Hematopoietic multipotent progenitor cell treated with erythropoietin and hydrocortisone succinate and interleukin-3 and kit ligand, for 4 days (in vitro differentiated cells): ENCODE data around the gene CCDC30.
"Not testable (repeated sequence)": the region's sequence is repeated elsewhere in the genome, so short reads cannot be mapped to it uniquely, and the experiment has no call there.

Experiments
- DNase-seq: peaks from one replicate; pipeline ENCODE4 v3.0.0-alpha.2; 2015

Gene CCDC30

DNA sequence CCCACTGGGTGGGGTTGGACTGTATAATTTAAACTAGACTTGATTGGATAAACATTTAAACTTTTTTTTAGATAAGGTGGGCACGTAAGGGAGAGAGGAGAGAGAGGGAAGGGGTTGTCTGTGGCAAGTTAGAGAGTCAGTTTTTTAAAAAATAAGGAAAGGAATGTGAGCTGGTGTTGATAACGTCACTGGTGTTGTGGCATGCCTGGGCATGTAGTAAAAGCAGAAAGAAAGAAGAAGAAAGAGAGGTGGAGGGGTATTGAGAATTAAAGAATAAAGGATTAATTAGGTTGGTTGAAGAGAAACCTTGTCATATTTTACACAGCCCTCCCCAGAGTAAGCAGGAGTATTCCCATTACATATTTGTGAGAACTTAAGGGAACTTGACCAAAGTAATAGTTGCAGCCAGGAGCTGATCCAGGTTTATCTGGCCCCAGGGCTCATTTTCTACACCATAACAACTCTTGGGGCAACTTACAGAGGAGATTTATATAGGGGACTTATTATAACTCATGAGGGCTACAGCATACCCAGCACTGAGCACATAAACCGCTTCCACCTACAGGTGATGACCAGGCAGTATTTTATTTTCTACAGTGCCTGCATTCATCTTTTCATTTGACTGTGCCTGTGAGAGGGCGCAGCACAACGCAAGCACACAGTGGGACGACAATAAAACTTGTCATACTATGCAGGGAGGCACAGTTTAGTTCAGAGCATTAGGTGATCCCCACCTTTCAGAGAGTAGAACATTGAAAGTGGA is 70.2 kb downstream of the CCDC30 start:
- no peak for DNase-seq

GRCh38 chr1:42541104-42541503 is 78.0 kb downstream of the CCDC30 start:
- no peak for DNase-seq

- peak; percentile 89 for DNase-seq
These were observed 88.1 kb downstream of the CCDC30 start for GRCh38 chr1:42551180-42551579.

GRCh38 chr1:42551590-42551989 is 88.5 kb downstream of the CCDC30 start:
- DNase-seq = no peak

DNA sequence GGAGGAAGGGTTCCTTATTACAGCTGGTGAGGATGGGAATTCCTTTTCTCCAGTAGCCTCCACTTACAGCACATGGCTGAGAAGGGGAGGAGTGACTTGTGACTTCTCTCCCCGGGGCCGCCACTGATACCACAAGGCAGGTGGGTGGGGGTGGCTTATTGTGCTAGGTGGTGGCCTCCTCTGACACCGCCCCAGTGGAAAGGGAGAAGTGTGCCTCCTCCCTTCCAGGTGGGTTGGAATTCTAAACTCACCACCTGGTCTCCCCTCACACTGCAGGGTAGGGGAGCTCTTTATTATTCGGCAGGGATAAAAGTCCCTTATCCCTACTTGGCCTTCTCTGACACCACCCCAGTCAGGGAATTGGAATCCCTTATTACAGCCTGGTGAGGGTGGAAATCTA is 89.5 kb downstream of the CCDC30 start:
- no peak for DNase-seq

DNA sequence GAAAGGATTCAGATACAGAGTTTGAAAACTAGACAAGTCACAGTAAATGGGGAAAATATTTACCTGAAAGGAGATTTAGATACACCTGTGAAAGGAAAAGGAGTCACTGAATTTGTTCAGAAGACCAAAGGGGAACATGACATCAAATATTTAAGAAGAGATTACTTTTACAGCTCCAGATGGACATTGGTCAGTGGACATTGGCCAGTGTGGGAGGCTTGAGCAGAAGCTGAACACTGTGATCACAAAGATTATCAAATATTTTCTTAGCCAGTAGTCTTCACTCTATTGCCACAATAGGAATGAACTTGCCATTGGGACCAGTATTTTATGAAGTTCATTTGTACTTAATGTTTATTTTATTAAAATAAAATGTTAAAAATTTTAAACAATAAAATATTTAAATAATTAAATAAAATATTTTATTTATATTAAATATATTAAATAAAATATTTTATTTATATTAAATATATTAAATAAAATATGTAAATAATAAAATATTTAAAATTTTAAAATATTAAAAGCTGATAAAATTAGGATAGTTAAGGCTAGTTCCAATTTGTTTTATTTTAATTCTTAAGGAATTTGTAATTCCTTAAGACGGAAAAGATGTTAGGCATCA is 94.3 kb downstream of the CCDC30 start:
- DNase-seq = no peak

GRCh38 chr1:42567038-42567437 is 104.0 kb downstream of the CCDC30 start:
- no peak for DNase-seq

DNA sequence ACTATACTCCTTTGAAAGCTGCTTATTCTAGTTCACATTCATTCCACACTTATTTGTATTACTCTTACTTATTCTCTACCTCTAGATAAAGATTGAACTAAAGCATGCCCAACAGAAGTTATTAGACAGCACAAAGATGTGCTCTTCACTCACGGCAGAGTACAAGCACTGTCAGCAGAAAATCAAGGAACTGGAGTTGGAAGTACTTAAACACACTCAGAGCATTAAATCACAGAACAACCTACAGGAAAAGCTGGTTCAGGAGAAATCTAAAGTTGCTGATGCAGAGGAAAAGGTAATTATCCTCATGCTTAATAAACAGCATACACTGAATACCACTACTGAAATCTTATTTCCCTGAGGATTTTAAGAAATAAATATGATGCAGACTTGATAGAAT is 113.8 kb downstream of the CCDC30 start:
- DNase-seq = no peak

- no peak for DNase-seq
These were observed 122.9 kb downstream of the CCDC30 start for GRCh38 chr1:42586016-42586415.

GRCh38 chr1:42587753-42588152 is 124.7 kb downstream of the CCDC30 start:
- DNase-seq = no peak

- DNase-seq = no peak
These were observed 129.7 kb downstream of the CCDC30 start for GRCh38 chr1:42592811-42593210.

- DNase-seq = no peak
These were observed 130.5 kb downstream of the CCDC30 start for GRCh38 chr1:42593486-42594100.

DNA sequence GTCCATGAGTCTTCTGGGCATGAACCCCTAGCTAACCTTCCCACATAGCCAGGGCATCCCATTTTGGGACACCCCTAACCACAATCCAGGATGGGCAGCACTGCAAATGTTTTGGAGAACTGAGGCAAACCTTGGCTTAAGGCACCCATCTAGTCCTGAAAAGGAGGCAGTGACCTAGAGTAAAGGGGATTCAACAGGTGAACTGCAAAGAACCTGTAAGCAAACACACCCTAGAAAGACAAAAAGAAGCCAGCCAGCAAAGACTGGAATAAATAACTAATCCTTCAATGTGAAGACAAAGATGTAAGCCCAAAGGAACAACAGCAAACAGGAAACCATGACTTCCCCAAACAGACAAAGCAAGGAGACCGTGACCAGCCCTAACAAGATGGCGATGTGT is 138.4 kb downstream of the CCDC30 start:
- DNase-seq = no peak

DNA sequence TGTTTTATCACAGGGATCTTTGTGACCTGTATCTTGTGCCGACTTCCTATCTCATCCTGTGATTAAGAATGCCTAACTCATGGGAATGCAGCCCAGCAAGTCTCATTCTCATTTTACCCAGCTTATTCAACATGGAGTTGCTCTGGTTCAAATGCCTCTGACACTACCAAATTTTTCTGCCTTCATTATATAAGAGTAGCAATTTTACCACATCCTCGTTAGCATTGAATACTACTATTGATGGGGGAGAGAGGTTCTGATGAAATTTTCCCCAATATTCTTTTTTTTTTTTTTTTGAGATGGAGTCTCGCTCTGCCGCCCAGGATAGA is 150.7 kb downstream of the CCDC30 start:
- no peak for DNase-seq

DNA sequence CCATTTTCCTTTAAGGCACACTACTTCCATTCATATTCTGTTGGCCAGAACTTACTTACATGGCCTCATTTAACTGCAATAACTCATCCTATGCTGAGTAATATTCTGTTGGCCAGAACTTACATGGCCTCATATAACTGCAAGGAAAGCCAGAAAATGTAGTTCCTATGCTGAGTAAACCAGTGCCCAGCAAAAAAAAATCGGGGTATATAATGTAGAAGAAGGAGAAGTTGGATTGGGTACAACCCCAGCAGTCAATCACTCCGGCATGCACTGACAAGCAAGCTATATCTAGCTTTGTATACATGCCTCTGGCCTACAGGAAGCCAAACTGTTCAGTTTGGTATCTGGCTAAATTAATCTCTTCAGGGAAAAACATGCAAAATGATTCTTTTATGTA is 155.8 kb downstream of the CCDC30 start:
- DNase-seq = peak; percentile 7

- DNase-seq = no peak
These were observed 157.2 kb downstream of the CCDC30 start for GRCh38 chr1:42620307-42620706.

DNA sequence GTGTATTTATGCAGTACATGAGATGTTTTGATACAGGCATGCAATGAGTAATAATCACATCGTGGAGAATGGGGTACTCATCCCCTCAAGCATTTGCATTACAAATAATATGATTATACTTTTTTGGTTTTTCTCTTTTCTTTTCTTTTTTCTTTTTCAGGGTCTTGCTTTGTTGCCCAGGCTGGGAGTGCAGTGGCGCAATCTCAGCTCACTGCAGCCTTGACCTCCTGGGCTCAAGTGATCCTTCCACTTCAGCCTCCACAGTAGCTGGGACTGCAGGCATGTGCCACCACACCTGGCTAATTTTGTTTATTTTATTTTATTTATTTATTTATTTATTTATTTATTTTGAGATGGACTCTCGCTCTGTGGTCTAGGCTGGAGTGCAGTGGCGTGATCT is 158.1 kb downstream of the CCDC30 start:
- DNase-seq = not testable (repeated sequence)

DNA sequence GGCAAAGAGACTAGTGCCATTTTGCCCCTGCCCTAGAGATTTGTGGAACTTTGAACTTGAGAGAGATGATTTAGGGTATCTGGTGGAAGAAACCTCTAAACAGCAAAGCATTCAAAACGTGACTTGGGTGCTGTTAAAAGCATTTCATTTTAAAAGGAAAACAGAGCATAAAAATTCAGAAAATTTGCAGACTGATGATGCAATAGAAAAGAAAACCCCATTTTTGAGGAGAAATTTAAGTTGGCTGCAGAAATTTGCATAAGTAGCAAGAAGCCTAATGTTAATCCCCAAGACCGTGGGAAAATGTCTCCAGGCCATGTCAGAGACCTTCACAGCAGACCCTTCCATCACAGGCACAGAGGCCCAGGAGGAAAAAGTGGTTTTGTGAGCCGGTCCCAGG is 164.1 kb downstream of the CCDC30 start:
- not testable (repeated sequence) for DNase-seq

DNA sequence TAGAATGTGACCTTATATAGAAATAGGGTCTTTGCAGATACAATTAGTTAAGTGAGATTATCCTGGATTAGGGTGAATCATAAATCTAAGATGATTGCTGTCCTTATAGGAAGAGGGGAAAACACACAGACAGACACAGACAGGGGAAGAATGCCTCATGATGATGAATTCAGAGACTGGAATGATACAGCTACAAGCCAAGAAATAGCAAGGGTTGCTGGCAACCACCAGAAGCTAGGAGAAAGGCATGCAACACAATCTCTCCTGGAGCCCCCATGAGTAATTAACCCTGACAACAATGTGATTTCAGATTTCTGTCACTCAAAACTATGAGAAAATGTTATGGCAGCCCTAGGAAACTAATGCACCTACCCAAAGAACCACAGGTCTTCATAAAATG is 176.0 kb downstream of the CCDC30 start:
- DNase-seq = no peak

GRCh38 chr1:42646056-42646455 is 183.0 kb downstream of the CCDC30 start:
- no peak for DNase-seq

DNA sequence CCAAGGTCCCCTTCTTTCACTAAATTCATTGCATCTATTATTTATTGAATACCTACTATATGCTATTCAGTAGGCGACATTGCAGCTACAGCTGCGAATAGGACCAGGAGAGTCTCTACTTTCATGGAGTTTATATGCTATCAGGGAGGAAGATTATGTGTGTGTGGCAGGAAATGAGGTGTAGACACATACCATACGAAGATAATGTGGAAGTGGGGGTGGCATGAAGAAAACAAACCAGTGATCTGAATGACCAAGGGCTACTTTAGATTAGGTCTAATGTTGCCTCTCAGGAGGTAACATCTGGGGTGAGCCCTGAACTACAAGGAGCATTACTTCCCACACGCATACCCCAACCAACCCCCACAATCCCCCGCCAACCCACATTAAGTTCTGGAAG is 194.1 kb downstream of the CCDC30 start:
- peak; percentile 56 for DNase-seq

- peak; percentile 99 for DNase-seq
These were observed 195.1 kb downstream of the CCDC30 start, which contains the start of gene PPIH for GRCh38 chr1:42657981-42658876. Gene PPIH (plus strand): TSS chr1:42658423. CDS start chr1:42658447, 24 bp downstream.

DNA sequence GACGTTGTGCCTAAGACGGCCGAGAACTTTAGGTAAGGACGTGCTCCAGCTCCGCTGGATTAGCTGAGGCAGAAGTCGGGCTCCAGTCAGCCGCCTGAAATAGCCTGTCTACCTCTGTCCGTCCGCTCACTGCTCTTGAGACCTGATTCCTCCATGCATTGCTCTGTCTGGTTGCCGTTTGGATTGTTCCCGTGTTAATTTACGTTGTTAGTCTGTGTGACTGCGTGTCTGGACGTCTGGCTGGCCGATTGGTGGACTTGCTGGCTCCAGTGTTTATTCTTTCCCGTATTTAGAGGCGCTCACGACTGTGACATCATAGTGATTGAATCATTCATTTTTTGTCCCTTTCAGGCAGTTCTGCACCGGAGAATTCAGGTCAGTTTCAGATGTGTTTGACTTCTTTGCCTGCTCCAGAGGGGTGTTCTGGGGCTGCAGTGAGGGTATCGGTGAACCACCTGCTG is 195.8 kb downstream of the CCDC30 start:
- no peak for DNase-seq
